LNCaP clone FGC (cell line): ENCODE results near the gene CR1.

Source experiments
- DNase-seq: peaks from one replicate; pipeline ENCODE4 v3.0.0-alpha.2; 2011; ENCODE audit warnings: low read depth
- H3K4me3 ChIP-seq: 2 replicates; pipeline ENCODE4 v1.5.1; 2011; ENCODE audit warnings: mild to moderate bottlenecking, low read depth, low read length, control low read depth
- CTCF ChIP-seq: IDR thresholded peaks from 2 replicates; pipeline ENCODE4 v1.5.1; 2012; ENCODE audit warnings: mild to moderate bottlenecking; ENCODE audit not compliant: control insufficient read depth, insufficient read depth; ENCODE audit errors: extremely low read depth

Gene CR1

GRCh38 chr1:207495801-207496792 lies at the start of gene CR1:
TSS of gene CR1 (plus strand) at chr1:207496157. CDS start at chr1:207496268, 111 bp downstream.
- DNase-seq, result no peak
- no peak within 1 kb of the TSS for H3K4me3 ChIP-seq

GRCh38 chr1:207453710-207454045 lies 42.3 kb upstream of the CR1 start:
- no peak for TF ChIP-seq CTCF
- no peak overlapping the region for H3K4me3 ChIP-seq
- DNase-seq, result no peak

More at GRCh38 chr1:207495801-207496792, at the start of gene CR1:
- no peak for TF ChIP-seq CTCF

- DNase-seq, result no peak
- TF ChIP-seq CTCF, result peak; percentile 21; the same call in 1 of the 2 replicates
- H3K4me3 ChIP-seq, result peak within 1 kb of the TSS; percentile 33
These were observed 41.7 kb upstream of the CR1 start, which contains the start of gene CR2 for GRCh38 chr1:207454046-207454964. TSS of gene CR2 (plus strand) at chr1:207454328. CDS start at chr1:207454419, 91 bp downstream.

GRCh38 chr1:207455183-207455754 lies 40.7 kb upstream of the CR1 start:
- no peak for TF ChIP-seq CTCF
- no peak overlapping the region for H3K4me3 ChIP-seq
- DNase-seq, result no peak

GRCh38 chr1:207458414-207458813 lies 37.5 kb upstream of the CR1 start:
- TF ChIP-seq CTCF, result no peak
- no peak for DNase-seq
- H3K4me3 ChIP-seq, result no peak overlapping the region

GRCh38 chr1:207459008-207459407 lies 36.9 kb upstream of the CR1 start:
- TF ChIP-seq CTCF, result no peak
- DNase-seq, result no peak
- no peak overlapping the region for H3K4me3 ChIP-seq
